ENCODE data around the gene U2SURP. TPM values are rescaled to one million over a fixed set of nuclear protein-coding genes. Genes with fewer than 3 reads are reported as not detected.

Gene U2SURP
- total RNA-seq, 1 experiment from 2014 or later, result 275 TPM

DNA sequence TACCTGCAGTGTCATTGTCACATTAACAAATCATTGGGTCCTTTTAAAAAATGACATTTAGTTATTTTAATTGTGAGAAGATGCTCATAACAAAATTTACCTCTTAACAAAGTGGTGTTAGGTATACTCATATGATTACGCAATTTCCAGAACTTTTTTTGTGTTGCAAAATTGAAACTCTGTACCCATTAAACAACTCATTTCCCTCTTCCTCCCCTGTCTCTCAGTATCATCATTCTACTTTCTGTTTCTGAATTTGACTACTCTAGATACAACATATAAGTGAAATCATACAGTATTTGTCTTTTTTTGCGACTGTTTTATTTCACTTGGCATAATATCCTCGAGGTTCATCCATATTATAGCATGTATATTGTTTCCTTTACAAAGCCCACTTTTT is 59.5 kb downstream of the U2SURP start:
- TF ChIP-seq, protein P1, sequence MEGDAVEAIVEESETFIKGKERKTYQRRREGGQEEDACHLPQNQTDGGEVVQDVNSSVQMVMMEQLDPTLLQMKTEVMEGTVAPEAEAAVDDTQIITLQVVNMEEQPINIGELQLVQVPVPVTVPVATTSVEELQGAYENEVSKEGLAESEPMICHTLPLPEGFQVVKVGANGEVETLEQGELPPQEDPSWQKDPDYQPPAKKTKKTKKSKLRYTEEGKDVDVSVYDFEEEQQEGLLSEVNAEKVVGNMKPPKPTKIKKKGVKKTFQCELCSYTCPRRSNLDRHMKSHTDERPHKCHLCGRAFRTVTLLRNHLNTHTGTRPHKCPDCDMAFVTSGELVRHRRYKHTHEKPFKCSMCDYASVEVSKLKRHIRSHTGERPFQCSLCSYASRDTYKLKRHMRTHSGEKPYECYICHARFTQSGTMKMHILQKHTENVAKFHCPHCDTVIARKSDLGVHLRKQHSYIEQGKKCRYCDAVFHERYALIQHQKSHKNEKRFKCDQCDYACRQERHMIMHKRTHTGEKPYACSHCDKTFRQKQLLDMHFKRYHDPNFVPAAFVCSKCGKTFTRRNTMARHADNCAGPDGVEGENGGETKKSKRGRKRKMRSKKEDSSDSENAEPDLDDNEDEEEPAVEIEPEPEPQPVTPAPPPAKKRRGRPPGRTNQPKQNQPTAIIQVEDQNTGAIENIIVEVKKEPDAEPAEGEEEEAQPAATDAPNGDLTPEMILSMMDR (IDR thresholded peaks at IDR 0.05; ENCODE audit: unreplicated experiment), result no peak

DNA sequence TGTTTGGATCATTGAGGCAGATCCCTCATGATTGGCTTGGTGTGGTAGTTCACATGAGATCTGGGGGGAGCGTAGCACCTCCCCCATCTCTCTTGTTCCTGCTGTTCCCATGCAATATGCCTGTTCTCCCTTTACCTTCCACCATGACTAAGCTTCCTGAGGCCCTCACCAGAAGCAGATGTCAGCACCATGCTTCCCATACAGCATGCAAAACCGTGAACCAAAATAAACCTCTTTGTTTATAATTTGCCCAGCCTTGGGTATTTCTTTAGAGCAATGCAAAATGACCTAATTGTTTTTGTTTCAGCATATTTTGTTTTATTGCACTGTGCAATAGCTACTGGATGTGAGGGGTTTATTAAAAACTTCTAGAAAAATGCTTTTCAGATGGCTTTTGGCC is 61.6 kb downstream of the U2SURP start:
- CTCF ChIA-PET, result interaction anchor here (0.9 kb wide), 1 partner anchor 8 kb away, joined by 3 read pairs; no protein-coding TSS in a partner anchor
- Mint-ChIP-seq H3K27ac (ENCODE audit: unreplicated experiment) (no peak overlapping the region), H3K36me3 (ENCODE audit: insufficient read depth, unreplicated experiment) (peaks cover 21% of the 10 kb centered on the region), H3K4me1 (ENCODE audit: low read depth, unreplicated experiment) (no peaks in the 10 kb centered on the region), H3K27me3 (ENCODE audit: unreplicated experiment) (no peaks in the 10 kb centered on the region), H3K4me3 (ENCODE audit: low read depth, unreplicated experiment) (no peak overlapping the region), H3K9me3 (ENCODE audit: low read depth, unreplicated experiment) (no peaks in the 10 kb centered on the region)
- no TSS peak for BruUV-seq (replicated peaks)
- intact Hi-C loops (cut with micrococcal nuclease; ENCODE audit: unreplicated experiment), result no loop called here
- TF ChIP-seq, protein P1 (IDR thresholded peaks at IDR 0.05; ENCODE audit: unreplicated experiment), result no peak
- no peak for DNase-seq

More for the DNA sequence above, 59.5 kb downstream of the U2SURP start:
- no peak overlapping the region for H3K4me3 Mint-ChIP-seq (ENCODE audit: low read depth, unreplicated experiment)
- peak overlapping the region; percentile 8 for H3K27ac Mint-ChIP-seq (ENCODE audit: unreplicated experiment)
- DNase-seq, result no peak
- H3K4me1 Mint-ChIP-seq (ENCODE audit: low read depth, unreplicated experiment), result no peaks in the 10 kb centered on the region
- H3K27me3 Mint-ChIP-seq (ENCODE audit: unreplicated experiment), result no peaks in the 10 kb centered on the region
- H3K9me3 Mint-ChIP-seq (ENCODE audit: low read depth, unreplicated experiment), result no peaks in the 10 kb centered on the region
- intact Hi-C loops (cut with micrococcal nuclease; ENCODE audit: unreplicated experiment), result no loop called here
- H3K36me3 Mint-ChIP-seq (ENCODE audit: insufficient read depth, unreplicated experiment), result peaks cover 40% of the 10 kb centered on the region
- CTCF ChIA-PET, result interaction anchor here (0.6 kb wide), 1 partner anchor 167 kb away, joined by 3 read pairs; no protein-coding TSS in a partner anchor
- no TSS peak for BruUV-seq (replicated peaks)

DNA sequence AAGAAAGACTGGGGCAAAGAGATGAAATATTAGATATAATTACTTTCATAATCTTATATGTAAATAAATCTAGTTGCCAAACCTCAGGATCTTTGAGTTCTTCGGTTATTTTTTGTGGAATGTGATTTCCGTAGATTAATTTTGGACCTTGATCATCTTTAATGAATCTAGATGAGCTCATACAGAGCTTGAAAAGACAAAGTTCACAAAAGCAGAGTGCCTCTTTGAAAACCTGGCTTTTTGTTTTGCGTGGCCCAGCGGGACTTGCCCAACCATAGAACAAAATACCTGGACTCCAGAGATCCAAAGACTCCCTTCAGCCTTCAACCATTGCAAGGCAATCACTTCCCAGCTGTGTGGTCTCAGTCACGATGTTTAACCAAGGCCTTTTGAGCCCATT is 63.4 kb downstream of the U2SURP start:
- Mint-ChIP-seq H3K9me3 (ENCODE audit: low read depth, unreplicated experiment) (no peaks in the 10 kb centered on the region), H3K4me3 (ENCODE audit: low read depth, unreplicated experiment) (no peak overlapping the region), H3K36me3 (ENCODE audit: insufficient read depth, unreplicated experiment) (peaks cover 13% of the 10 kb centered on the region), H3K27me3 (ENCODE audit: unreplicated experiment) (no peaks in the 10 kb centered on the region), H3K4me1 (ENCODE audit: low read depth, unreplicated experiment) (no peaks in the 10 kb centered on the region), H3K27ac (ENCODE audit: unreplicated experiment) (peak overlapping the region; percentile 1)
- DNase-seq, result no peak
- CTCF ChIA-PET, result no interaction called here
- TF ChIP-seq, protein P1 (IDR thresholded peaks at IDR 0.05; ENCODE audit: unreplicated experiment), result no peak
- BruUV-seq (replicated peaks), result no TSS peak
- intact Hi-C loops (cut with micrococcal nuclease; ENCODE audit: unreplicated experiment), result no loop called here

DNA sequence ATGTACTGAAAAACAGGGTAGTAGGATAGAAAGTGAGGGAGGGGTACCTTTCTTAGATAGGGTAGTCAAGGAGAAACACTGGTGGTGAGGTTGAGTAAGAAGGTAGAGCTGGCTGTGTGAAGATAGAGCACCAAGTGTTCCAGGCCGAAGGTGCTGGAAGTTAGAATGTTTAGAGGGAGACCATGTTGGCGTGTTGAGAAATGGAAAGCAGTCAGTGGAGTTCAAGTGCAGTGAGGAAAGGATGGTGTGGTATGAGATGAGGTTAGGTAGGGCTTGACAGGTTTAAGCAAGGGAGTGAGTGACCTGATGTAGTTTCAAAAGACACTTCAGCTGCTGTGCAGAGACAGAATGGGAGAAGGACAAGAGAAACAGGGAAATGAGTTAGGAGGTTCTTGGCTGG is 64.0 kb downstream of the U2SURP start:
- CTCF ChIA-PET, result no interaction called here
- intact Hi-C loops (cut with micrococcal nuclease; ENCODE audit: unreplicated experiment), result no loop called here

More for the DNA sequence above, 64.0 kb downstream of the U2SURP start:
- Mint-ChIP-seq H3K27me3 (ENCODE audit: unreplicated experiment) (no peaks in the 10 kb centered on the region), H3K36me3 (ENCODE audit: insufficient read depth, unreplicated experiment) (peaks cover 8% of the 10 kb centered on the region), H3K9me3 (ENCODE audit: low read depth, unreplicated experiment) (no peaks in the 10 kb centered on the region), H3K27ac (ENCODE audit: unreplicated experiment) (peak overlapping the region; percentile 1), H3K4me3 (ENCODE audit: low read depth, unreplicated experiment) (no peak overlapping the region), H3K4me1 (ENCODE audit: low read depth, unreplicated experiment) (no peaks in the 10 kb centered on the region)
- no TSS peak for BruUV-seq (replicated peaks)
- TF ChIP-seq, protein P1 (IDR thresholded peaks at IDR 0.05; ENCODE audit: unreplicated experiment), result no peak
- no peak for DNase-seq

All from Calu3 (cell line).